Astrocyte of the cerebellum (primary cell): ENCODE data around the gene SMYD3.

Source experiments
- DNase-seq: peaks from one replicate; pipeline ENCODE4 v3.0.0-alpha.2; 2011; ENCODE audit warnings: low read depth
- H3K4me3 ChIP-seq: 2 replicates; pipeline ENCODE4 v1.5.1; 2011; ENCODE audit warnings: mild to moderate bottlenecking, low read depth, low read length, moderate library complexity
- CTCF ChIP-seq: IDR thresholded peaks from 2 replicates; pipeline ENCODE4 v1.5.1; 2012; ENCODE audit warnings: low read length, low read depth, moderate library complexity, mild to moderate bottlenecking; ENCODE audit errors: missing control alignments
- in situ Hi-C: cut with HindIII; loops from 2 replicates; pipeline ENCODE4 v1.10.0; 2017; ENCODE audit warnings: low sequenced_read_pairs

SMYD3 gene

GRCh38 chr1:246213947-246214346 lies 293.1 kb downstream of the SMYD3 start:
- no peak for TF ChIP-seq CTCF
- no peak overlapping the region for H3K4me3 ChIP-seq
- in situ Hi-C loops, result no loop called here
- DNase-seq, result no peak

GRCh38 chr1:246213502-246213901 lies 293.6 kb downstream of the SMYD3 start:
- H3K4me3 ChIP-seq, result no peak overlapping the region
- no peak for TF ChIP-seq CTCF
- in situ Hi-C loops, result no loop called here
- no peak for DNase-seq

- H3K4me3 ChIP-seq, result no peak overlapping the region
- no peak for DNase-seq
- no peak for TF ChIP-seq CTCF
- in situ Hi-C loops, result no loop called here
Observed at GRCh38 chr1:246213036-246213435, 294.0 kb downstream of the SMYD3 start.

GRCh38 chr1:246212013-246212412 lies 295.1 kb downstream of the SMYD3 start:
- no peak for TF ChIP-seq CTCF
- in situ Hi-C loops, result no loop called here
- DNase-seq, result no peak
- H3K4me3 ChIP-seq, result no peak overlapping the region

GRCh38 chr1:246210756-246211155 lies 296.3 kb downstream of the SMYD3 start:
- no peak overlapping the region for H3K4me3 ChIP-seq
- no peak for TF ChIP-seq CTCF
- no peak for DNase-seq
- in situ Hi-C loops, result no loop called here

GRCh38 chr1:246208105-246208504 lies 299.0 kb downstream of the SMYD3 start:
- TF ChIP-seq CTCF, result no peak
- no peak for DNase-seq
- no peak overlapping the region for H3K4me3 ChIP-seq
- in situ Hi-C loops, result no loop called here

- no peak for TF ChIP-seq CTCF
- no peak for DNase-seq
- in situ Hi-C loops, result no loop called here
- H3K4me3 ChIP-seq, result no peak overlapping the region
Observed at GRCh38 chr1:246203180-246203579, 303.9 kb downstream of the SMYD3 start.
